Activated T-cell treated with anti-CD3 and anti-CD28 coated beads, Interleukin-2, amount 50 U/mL, for 24 hours (primary cell): ENCODE data around the gene RPL38.

Experiments used
- DNase-seq: peaks from one replicate; pipeline ENCODE4 v3.0.0-alpha.2; 2020
- H3K27ac Mint-ChIP-seq: 2 replicates; pipeline ENCODE4 v1.8.0; 2020; ENCODE audit warnings: mild to moderate bottlenecking, mixed read lengths
- H3K27me3 Mint-ChIP-seq: 2 replicates; pipeline ENCODE4 v1.8.0; 2020; ENCODE audit warnings: mixed read lengths
- H3K36me3 Mint-ChIP-seq: 2 replicates; pipeline ENCODE4 v1.8.0; 2020; ENCODE audit warnings: low read depth, mixed read lengths
- H3K4me1 Mint-ChIP-seq: 2 replicates; pipeline ENCODE4 v1.8.0; 2020; ENCODE audit warnings: low read depth, mixed read lengths
- H3K4me3 Mint-ChIP-seq: 2 replicates; pipeline ENCODE4 v1.8.0; 2020; ENCODE audit warnings: mild to moderate bottlenecking, moderate library complexity, mixed read lengths
- H3K9me3 Mint-ChIP-seq: 2 replicates; pipeline ENCODE4 v1.8.0; 2020; ENCODE audit warnings: mixed read lengths

The RPL38 gene

GRCh38 chr17:74194682-74195081, 8.8 kb upstream of the RPL38 start:
- Mint-ChIP-seq H3K4me1 (peaks cover 6% of the 10 kb centered on the region), H3K36me3 (no peaks in the 10 kb centered on the region), H3K9me3 (no peaks in the 10 kb centered on the region), H3K4me3 (no peak overlapping the region), H3K27ac (no peak overlapping the region), H3K27me3 (peaks cover 33% of the 10 kb centered on the region)
- no peak for DNase-seq

GRCh38 chr17:74196541-74197317, 6.7 kb upstream of the RPL38 start:
- no peaks in the 10 kb centered on the region for H3K9me3 Mint-ChIP-seq
- DNase-seq: no peak
- H3K27me3 Mint-ChIP-seq: peaks cover 51% of the 10 kb centered on the region
- no peak overlapping the region for H3K4me3 Mint-ChIP-seq
- H3K36me3 Mint-ChIP-seq: no peaks in the 10 kb centered on the region
- peaks cover 8% of the 10 kb centered on the region for H3K4me1 Mint-ChIP-seq
- H3K27ac Mint-ChIP-seq: no peak overlapping the region

DNA sequence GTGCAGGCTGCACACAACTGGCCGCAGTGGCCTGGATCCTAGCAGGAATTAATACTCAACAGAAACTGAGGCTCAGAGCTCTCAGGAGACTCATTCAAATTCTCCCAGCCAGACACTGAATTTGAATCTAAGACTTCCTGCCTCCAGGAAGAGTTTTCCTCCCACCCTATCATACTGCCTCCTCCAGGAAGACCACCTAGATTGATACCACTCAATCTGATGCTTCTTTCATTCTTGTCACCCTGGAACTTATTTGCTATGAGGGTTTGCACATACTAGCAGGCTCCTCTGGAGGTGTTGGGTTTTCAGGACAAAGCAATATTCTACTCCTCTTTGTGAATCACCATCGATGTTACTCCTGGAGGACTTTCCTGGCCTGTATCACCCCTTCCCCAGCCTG, 5.7 kb upstream of the RPL38 start:
- H3K9me3 Mint-ChIP-seq: no peaks in the 10 kb centered on the region
- no peaks in the 10 kb centered on the region for H3K36me3 Mint-ChIP-seq
- H3K27me3 Mint-ChIP-seq: peaks cover 50% of the 10 kb centered on the region
- H3K4me1 Mint-ChIP-seq: peaks cover 8% of the 10 kb centered on the region
- no peak overlapping the region for H3K4me3 Mint-ChIP-seq
- no peak for DNase-seq
- H3K27ac Mint-ChIP-seq: no peak overlapping the region

DNA sequence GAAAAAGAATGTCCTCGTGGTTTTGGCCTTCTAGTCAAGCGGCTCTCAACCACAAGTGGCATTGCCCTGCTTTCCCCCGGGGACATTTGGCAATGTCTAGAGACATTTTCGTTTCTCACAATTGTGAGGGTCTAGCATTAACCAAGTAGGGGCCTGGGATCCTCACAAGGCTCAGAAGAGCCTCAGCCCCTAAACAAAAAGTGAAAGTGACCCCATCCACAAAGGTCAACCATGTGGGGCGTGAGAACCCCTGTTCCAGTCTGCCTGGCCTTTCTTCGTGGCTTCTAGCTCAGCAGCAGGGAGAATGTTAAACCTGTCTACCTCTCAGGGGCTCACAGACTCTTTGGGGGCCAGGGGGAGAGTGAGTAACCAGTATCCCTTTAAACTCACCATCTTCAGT, 4.8 kb upstream of the RPL38 start:
- H3K4me1 Mint-ChIP-seq: peaks cover 8% of the 10 kb centered on the region
- H3K27ac Mint-ChIP-seq: no peak overlapping the region
- peaks cover 3% of the 10 kb centered on the region for H3K36me3 Mint-ChIP-seq
- no peak overlapping the region for H3K4me3 Mint-ChIP-seq
- no peaks in the 10 kb centered on the region for H3K9me3 Mint-ChIP-seq
- DNase-seq: no peak
- peaks cover 43% of the 10 kb centered on the region for H3K27me3 Mint-ChIP-seq

DNA sequence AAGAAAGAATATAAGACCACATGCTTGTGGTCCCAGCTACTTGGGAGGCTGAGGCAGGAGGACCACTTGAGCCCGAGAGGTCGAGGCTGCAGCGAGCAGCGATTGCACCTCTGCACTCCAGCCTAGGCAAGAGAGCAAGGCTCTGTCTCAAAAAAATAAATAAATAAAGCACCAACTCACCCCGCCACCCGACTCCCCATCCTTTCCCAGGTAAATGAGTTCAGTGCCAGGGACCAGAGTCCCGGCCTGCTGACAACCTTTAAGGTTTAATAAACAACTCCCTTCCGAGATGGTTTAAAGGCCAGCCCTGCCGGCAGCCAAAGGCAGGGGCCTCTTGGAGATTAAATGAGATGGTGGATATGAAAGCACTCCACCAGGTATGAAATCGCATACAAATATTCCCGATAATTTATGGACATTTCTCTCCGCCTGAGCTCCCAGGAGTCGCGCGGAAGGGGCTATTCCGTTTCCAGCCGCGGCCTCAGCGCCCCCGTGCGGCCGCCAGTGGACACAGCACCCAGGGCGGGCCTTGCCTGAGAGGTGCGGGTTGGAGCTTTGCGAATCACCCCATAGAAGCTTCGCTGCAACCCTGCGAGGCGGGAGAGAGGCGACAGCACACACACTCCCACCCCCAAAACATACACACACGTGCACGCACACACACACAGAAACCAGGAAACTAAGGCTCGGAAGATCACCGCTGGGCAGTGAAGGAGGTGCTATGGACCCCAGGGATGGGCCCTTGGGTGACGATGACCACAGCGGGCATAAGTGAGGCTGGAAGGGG, 4.0 kb upstream of the RPL38 start:
- Mint-ChIP-seq H3K27me3 (peaks cover 43% of the 10 kb centered on the region), H3K9me3 (no peaks in the 10 kb centered on the region), H3K4me1 (peaks cover 8% of the 10 kb centered on the region), H3K36me3 (peaks cover 12% of the 10 kb centered on the region), H3K4me3 (no peak overlapping the region), H3K27ac (no peak overlapping the region)
- peak; percentile 81 for DNase-seq

- Mint-ChIP-seq H3K36me3 (peaks cover 18% of the 10 kb centered on the region), H3K9me3 (no peaks in the 10 kb centered on the region), H3K27ac (no peak overlapping the region), H3K27me3 (peaks cover 39% of the 10 kb centered on the region), H3K4me1 (peaks cover 12% of the 10 kb centered on the region), H3K4me3 (no peak overlapping the region)
- no peak for DNase-seq
These were observed 3.4 kb upstream of the RPL38 start for GRCh38 chr17:74200112-74200511.

GRCh38 chr17:74201250-74201649, 2.2 kb upstream of the RPL38 start:
- Mint-ChIP-seq H3K9me3 (no peaks in the 10 kb centered on the region), H3K4me1 (peaks cover 24% of the 10 kb centered on the region), H3K27me3 (peaks cover 31% of the 10 kb centered on the region), H3K4me3 (no peak overlapping the region), H3K27ac (no peak overlapping the region), H3K36me3 (peaks cover 29% of the 10 kb centered on the region)
- no peak for DNase-seq

GRCh38 chr17:74201948-74202347, 1.5 kb upstream of the RPL38 start:
- Mint-ChIP-seq H3K4me3 (no peak overlapping the region), H3K27me3 (peaks cover 31% of the 10 kb centered on the region), H3K27ac (no peak overlapping the region), H3K36me3 (peaks cover 36% of the 10 kb centered on the region), H3K9me3 (no peaks in the 10 kb centered on the region), H3K4me1 (peaks cover 30% of the 10 kb centered on the region)
- no peak for DNase-seq

DNA sequence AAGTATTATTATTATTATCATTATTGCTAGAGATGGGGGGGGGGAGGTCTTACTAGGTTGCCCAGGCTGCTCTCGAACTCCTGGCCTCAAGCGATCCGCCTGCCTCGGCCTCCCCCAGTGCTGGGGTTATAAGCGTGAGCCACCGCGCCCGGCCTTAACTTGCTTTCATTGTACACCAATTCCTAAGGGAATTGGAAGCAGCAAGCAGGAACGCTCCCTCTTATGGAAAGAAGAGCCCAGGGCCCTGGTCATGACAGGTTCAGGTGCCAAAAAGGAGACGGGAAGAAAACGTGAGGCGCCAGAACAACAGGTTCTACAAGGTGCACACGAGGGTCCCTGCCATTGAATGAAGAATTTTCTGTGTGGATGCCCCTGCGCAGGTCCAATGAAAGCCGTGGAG, 540 bp upstream of the RPL38 start:
- DNase-seq: no peak
- H3K27ac Mint-ChIP-seq: peak overlapping the region; percentile 100
- H3K4me1 Mint-ChIP-seq: peaks cover 35% of the 10 kb centered on the region
- H3K9me3 Mint-ChIP-seq: no peaks in the 10 kb centered on the region
- H3K36me3 Mint-ChIP-seq: peaks cover 46% of the 10 kb centered on the region
- peaks cover 29% of the 10 kb centered on the region for H3K27me3 Mint-ChIP-seq
- H3K4me3 Mint-ChIP-seq: peak overlapping the region; percentile 99

DNA sequence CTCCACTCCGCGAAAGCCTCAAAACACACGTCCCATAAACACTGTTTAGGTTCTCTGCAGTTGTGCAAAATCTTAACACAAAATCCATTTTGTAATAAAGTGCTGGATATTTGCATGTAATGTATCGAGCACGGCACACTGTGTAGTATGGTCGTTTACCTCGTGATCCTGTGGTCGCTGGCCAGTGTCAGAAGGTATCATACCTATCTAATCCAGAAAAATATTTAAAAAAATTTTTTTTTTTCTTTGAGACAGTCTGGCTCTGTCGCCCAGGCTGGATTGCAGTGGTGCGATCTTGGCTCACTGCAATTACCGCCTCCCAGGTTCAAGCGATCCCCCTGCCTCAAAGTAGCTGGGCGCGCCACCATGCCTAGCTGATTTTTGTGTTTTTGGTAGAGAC, 996 bp downstream of the RPL38 start:
- peaks cover 23% of the 10 kb centered on the region for H3K27me3 Mint-ChIP-seq
- H3K27ac Mint-ChIP-seq: peak overlapping the region; percentile 100
- H3K4me1 Mint-ChIP-seq: peaks cover 51% of the 10 kb centered on the region
- no peaks in the 10 kb centered on the region for H3K9me3 Mint-ChIP-seq
- DNase-seq: no peak
- H3K4me3 Mint-ChIP-seq: peak overlapping the region; percentile 99
- peaks cover 61% of the 10 kb centered on the region for H3K36me3 Mint-ChIP-seq

- Mint-ChIP-seq H3K27me3 (peaks cover 15% of the 10 kb centered on the region), H3K4me1 (peaks cover 53% of the 10 kb centered on the region), H3K4me3 (peak overlapping the region; percentile 99), H3K27ac (peak overlapping the region; percentile 100), H3K36me3 (peaks cover 69% of the 10 kb centered on the region), H3K9me3 (no peaks in the 10 kb centered on the region)
- no peak for DNase-seq
These were observed 1.8 kb downstream of the RPL38 start for GRCh38 chr17:74205274-74205673.

DNA sequence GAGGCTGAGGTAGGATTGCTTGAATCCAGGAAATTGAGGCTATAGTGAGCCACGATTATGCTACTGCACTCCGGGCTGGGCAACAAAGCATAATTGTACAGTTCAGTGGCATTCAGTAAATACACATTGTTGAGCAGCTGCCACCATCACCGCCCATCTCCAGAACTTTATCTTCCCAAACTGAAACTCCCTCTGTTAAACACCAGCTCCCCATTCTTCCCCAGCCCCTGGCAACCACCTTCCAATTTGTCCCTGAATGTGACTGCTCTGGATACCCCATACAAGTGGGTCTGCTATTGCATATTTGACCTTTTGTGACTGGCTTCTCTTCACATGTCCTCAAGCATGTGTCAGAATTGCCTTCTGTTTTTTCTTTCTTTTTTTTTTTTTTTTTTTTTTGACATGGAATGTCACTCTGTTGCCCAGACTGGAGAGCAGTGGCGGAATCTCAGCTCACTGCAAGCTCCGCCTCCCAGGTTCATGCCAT, 2.9 kb downstream of the RPL38 start:
- peak overlapping the region; percentile 99 for H3K4me3 Mint-ChIP-seq
- H3K9me3 Mint-ChIP-seq: no peaks in the 10 kb centered on the region
- H3K36me3 Mint-ChIP-seq: peaks cover 80% of the 10 kb centered on the region
- H3K27ac Mint-ChIP-seq: peak overlapping the region; percentile 100
- peaks cover 4% of the 10 kb centered on the region for H3K27me3 Mint-ChIP-seq
- no peak for DNase-seq
- H3K4me1 Mint-ChIP-seq: peaks cover 63% of the 10 kb centered on the region

DNA sequence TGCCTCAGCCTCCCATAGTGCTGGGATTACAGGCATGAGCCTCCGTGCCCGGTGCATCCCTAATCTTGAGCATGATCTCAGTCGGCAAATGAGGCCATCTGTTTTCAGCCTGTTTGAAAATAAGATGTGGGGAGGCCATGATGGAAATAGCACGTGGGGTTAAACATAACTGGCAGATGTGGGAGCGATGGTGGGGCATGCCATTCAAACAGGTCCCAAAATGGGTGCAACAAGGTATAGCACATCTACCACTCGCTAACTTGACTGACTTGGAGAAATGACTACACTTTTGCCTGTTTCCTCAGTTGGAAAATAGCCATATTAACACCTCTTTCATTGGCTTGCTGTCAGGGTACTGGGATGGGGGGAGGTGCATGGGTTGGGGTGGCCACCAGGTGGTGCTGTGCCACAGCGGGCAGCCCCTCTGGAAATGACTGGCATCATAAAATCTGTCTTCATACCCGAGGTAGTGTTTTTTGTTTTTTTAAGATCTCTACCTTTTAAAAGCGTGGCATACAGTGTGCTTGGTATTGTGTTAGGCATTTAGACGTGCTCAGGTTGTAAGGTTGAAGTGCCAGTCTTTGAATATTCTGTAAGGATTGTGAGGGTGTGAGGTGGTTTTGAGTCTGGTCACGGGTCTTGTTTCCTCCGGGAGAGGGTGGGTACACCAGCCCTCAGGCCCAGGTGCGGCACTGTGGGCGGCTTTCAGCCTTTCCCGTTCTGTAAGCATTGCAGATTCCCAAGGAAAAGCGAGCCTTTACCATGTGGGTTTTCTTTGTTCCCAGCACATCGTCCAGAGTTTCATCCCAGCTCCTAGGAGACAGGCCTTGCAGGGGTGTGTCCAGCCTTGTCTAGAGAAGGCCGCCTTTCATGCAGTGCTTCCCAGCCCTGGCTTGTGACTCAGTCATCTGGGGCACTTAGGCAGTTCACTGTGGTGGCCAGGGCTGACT, 7.0 kb downstream of the RPL38 start:
- Mint-ChIP-seq H3K4me1 (peaks cover 87% of the 10 kb centered on the region), H3K9me3 (no peaks in the 10 kb centered on the region), H3K27me3 (no peaks in the 10 kb centered on the region), H3K4me3 (peak overlapping the region; percentile 53), H3K27ac (peak overlapping the region; percentile 93), H3K36me3 (peaks cover 65% of the 10 kb centered on the region)
- peak; percentile 84 for DNase-seq
